ENCODE measurements around the gene FAM193A. TPM values are rescaled to one million over a fixed set of nuclear protein-coding genes. Genes with fewer than 3 reads are reported as not detected.

Gene FAM193A
- total and polyA plus RNA-seq, 2 donors (not counting 1 experiment from before 2014, with no cell fraction given) = 16.0 to 62.7 TPM

DNA sequence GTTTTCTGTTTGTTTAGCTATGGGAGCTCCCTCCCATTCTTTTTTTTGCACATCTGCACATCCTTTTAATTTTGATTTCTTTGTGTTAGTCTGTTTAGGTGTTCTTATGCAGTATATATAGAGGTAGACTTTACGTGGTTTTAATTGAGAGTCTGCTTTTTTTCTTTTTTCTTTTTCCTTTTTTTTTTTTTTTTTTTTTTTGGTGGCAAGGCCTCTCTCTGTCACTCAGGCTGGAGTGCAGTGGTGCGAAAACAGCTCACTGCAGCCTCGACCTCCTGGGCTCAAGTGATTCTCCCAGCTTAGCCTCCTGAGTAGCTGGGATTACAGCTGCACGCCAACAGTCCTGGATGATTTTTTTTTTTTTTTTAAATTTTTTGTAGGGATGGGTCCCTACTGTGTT lies 68.2 kb downstream of the FAM193A start:
- intact Hi-C loops (cut with micrococcal nuclease) = no loop called here
- Histone ChIP-seq H3K79me2 (ENCODE audit: control insufficient read depth, insufficient read depth, low read length) (peaks cover 94% of the 10 kb centered on the region), H4K20me1 (ENCODE audit: control insufficient read depth, insufficient read depth, low read length, poor library complexity, severe bottlenecking) (peaks cover 70% of the 10 kb centered on the region), H3K27me3 (replicated peaks in 1 of 4; ENCODE audit: control extremely low read depth in 1 of 4, control insufficient read depth in 3 of 4, insufficient read depth in 4 of 4, low read length in 3 of 4) (no peaks in the 10 kb centered on the region), H3K9ac (ENCODE audit: low read length) (no peak overlapping the region), H3K9me3 (ENCODE audit: control extremely low read depth in 1 of 3, control insufficient read depth in 2 of 3, insufficient read depth in 1 of 3, low read length in 2 of 3) (no peaks in the 10 kb centered on the region), H3K4me2 (replicated peaks; ENCODE audit: low read depth, low read length, poor library complexity, severe bottlenecking) (no peak overlapping the region), H2AFZ (ENCODE audit: insufficient read depth, low read depth, low read length, poor library complexity, severe bottlenecking) (no peak overlapping the region), H3K36me3 (replicated peaks in 1 of 2; ENCODE audit: control extremely low read depth in 1 of 2, control insufficient read depth in 1 of 2, extremely low read depth in 1 of 2, insufficient read depth in 2 of 2, low read length in 1 of 2) (peaks cover 0 to 3% of the 10 kb centered on the region in 2 experiments), H3K27ac (ENCODE audit: low read length in 2 of 2) (no peak overlapping the region), H3K4me3 (ENCODE audit: control extremely low read depth in 1 of 5, extremely low read depth in 1 of 5, insufficient read depth in 1 of 5, low read depth in 2 of 5, low read length in 4 of 5) (no peak overlapping the region), H3K4me1 (ENCODE audit: control insufficient read depth in 2 of 2, insufficient read depth in 2 of 2, low read length in 2 of 2) (peaks cover 22 to 29% of the 10 kb centered on the region in 2 donors)
- TF ChIP-seq, protein P1, sequence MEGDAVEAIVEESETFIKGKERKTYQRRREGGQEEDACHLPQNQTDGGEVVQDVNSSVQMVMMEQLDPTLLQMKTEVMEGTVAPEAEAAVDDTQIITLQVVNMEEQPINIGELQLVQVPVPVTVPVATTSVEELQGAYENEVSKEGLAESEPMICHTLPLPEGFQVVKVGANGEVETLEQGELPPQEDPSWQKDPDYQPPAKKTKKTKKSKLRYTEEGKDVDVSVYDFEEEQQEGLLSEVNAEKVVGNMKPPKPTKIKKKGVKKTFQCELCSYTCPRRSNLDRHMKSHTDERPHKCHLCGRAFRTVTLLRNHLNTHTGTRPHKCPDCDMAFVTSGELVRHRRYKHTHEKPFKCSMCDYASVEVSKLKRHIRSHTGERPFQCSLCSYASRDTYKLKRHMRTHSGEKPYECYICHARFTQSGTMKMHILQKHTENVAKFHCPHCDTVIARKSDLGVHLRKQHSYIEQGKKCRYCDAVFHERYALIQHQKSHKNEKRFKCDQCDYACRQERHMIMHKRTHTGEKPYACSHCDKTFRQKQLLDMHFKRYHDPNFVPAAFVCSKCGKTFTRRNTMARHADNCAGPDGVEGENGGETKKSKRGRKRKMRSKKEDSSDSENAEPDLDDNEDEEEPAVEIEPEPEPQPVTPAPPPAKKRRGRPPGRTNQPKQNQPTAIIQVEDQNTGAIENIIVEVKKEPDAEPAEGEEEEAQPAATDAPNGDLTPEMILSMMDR (IDR thresholded peaks at IDR 0.05) = no peak
- TF ChIP-seq EZH2 (IDR thresholded peaks at IDR 0.05; ENCODE audit: borderline replicate concordance, insufficient read depth, low read depth, low read length, poor library complexity, severe bottlenecking) = no peak
- H3K27ac Mint-ChIP-seq = no peak overlapping the region
- ATAC-seq (ENCODE audit: low read depth) (no peak), DNase-seq (no peak)
- no peaks in the 10 kb centered on the region for H3K9me3 Mint-ChIP-seq (ENCODE audit: insufficient read depth)
- POLR2A ChIA-PET = interaction anchor here (0.6 kb wide), 2 partner anchors 340 to 410 kb away, joined by 3 to 5 read pairs; no protein-coding TSS in a partner anchor
- CTCF ChIA-PET = interaction anchor here (0.6 to 0.9 kb wide), 2 partner anchors 10 to 14 kb away, joined by 3 read pairs; no protein-coding TSS in a partner anchor
- H3K4me1 Mint-ChIP-seq = peaks cover 47% of the 10 kb centered on the region
- no peaks in the 10 kb centered on the region for H3K27me3 Mint-ChIP-seq
- H3K4me3 Mint-ChIP-seq = no peak overlapping the region
- WGBS (ENCODE audit: insufficient coverage) = 50% methylated on average over 2 of the region's 4 CpGs

DNA sequence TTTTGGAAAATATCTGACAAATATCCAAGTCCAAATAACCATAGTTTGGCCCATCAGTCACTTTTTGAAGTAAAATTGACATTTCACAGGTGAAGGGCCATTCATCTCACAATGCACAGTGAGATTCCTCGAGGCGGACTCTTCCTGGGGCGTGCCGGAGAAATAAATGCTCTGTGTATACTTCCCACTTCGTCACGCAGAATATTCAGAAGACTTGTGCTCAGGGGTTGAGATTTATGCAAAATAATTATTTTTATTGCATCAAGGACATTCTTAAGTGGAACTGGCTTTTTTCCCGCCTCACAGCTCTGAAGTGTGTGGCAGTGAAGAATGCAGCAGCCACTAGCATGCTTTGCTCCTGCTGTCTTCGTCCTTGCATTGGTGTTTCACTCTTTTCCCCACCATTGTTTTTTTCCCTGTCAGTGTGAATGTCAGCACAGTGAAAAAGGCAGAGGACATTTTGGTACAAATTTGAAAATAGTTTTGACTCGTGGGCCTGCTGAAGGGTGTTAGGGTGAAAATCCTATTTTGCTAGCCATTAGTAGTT lies 70.6 kb downstream of the FAM193A start:
- Mint-ChIP-seq H3K27ac (no peak overlapping the region), H3K27me3 (no peaks in the 10 kb centered on the region), H3K9me3 (ENCODE audit: insufficient read depth) (no peaks in the 10 kb centered on the region), H3K4me3 (no peak overlapping the region), H3K4me1 (peaks cover 36% of the 10 kb centered on the region)
- TF ChIP-seq, protein P1 (IDR thresholded peaks at IDR 0.05) = no peak
- TF ChIP-seq EZH2 (IDR thresholded peaks at IDR 0.05; ENCODE audit: borderline replicate concordance, insufficient read depth, low read depth, low read length, poor library complexity, severe bottlenecking) = no peak
- WGBS (ENCODE audit: insufficient coverage) = 100% methylated on average over 5 of the region's 9 CpGs
- no peak overlapping the region for H2AFZ ChIP-seq (ENCODE audit: insufficient read depth, low read depth, low read length, poor library complexity, severe bottlenecking)
- no peak overlapping the region for H3K4me2 ChIP-seq (replicated peaks; ENCODE audit: low read depth, low read length, poor library complexity, severe bottlenecking)
- no peaks in the 10 kb centered on the region for H3K9me3 ChIP-seq (ENCODE audit: control extremely low read depth in 1 of 3, control insufficient read depth in 2 of 3, insufficient read depth in 1 of 3, low read length in 2 of 3)
- peaks cover 9% of the 10 kb centered on the region in 2 donors for H3K4me1 ChIP-seq (ENCODE audit: control insufficient read depth in 2 of 2, insufficient read depth in 2 of 2, low read length in 2 of 2)
- DNase-seq = no peak
- H3K36me3 ChIP-seq (replicated peaks in 1 of 2; ENCODE audit: control extremely low read depth in 1 of 2, control insufficient read depth in 1 of 2, extremely low read depth in 1 of 2, insufficient read depth in 2 of 2, low read length in 1 of 2) = peaks cover 0 to 3% of the 10 kb centered on the region in 2 experiments
- ChIA-PET POLR2A (no interaction called here), CTCF (no interaction called here)
- intact Hi-C loops (cut with micrococcal nuclease) = no loop called here
- no peak overlapping the region for H3K4me3 ChIP-seq (ENCODE audit: control extremely low read depth in 1 of 5, extremely low read depth in 1 of 5, insufficient read depth in 1 of 5, low read depth in 2 of 5, low read length in 4 of 5)
- no peaks in the 10 kb centered on the region for H3K27me3 ChIP-seq (replicated peaks in 1 of 4; ENCODE audit: control extremely low read depth in 1 of 4, control insufficient read depth in 3 of 4, insufficient read depth in 4 of 4, low read length in 3 of 4)
- no peak overlapping the region for H3K27ac ChIP-seq (ENCODE audit: low read length in 2 of 2)
- ATAC-seq (ENCODE audit: low read depth) = no peak
- H3K79me2 ChIP-seq (ENCODE audit: control insufficient read depth, insufficient read depth, low read length) = peaks cover 94% of the 10 kb centered on the region
- H3K9ac ChIP-seq (ENCODE audit: low read length) = no peak overlapping the region
- H4K20me1 ChIP-seq (ENCODE audit: control insufficient read depth, insufficient read depth, low read length, poor library complexity, severe bottlenecking) = peaks cover 74% of the 10 kb centered on the region

Data from B cell (primary cell).